Urothelium cell line (cell line): ENCODE results near the gene FMN1.
"Not testable (repeated sequence)": the region's sequence is repeated elsewhere in the genome, so short reads cannot be mapped to it uniquely, and the experiment has no call there.

ENCODE experiments used
- DNase-seq: peaks from one replicate; pipeline ENCODE4 v3.0.0; 2011; ENCODE audit warnings: low spot score, mixed read lengths
- FAIRE-seq: peaks from 2 replicates; lab custom pipeline; 2011; peaks lifted over from hg19 to GRCh38; lab: Jason Lieb, UNC

The FMN1 gene

DNA sequence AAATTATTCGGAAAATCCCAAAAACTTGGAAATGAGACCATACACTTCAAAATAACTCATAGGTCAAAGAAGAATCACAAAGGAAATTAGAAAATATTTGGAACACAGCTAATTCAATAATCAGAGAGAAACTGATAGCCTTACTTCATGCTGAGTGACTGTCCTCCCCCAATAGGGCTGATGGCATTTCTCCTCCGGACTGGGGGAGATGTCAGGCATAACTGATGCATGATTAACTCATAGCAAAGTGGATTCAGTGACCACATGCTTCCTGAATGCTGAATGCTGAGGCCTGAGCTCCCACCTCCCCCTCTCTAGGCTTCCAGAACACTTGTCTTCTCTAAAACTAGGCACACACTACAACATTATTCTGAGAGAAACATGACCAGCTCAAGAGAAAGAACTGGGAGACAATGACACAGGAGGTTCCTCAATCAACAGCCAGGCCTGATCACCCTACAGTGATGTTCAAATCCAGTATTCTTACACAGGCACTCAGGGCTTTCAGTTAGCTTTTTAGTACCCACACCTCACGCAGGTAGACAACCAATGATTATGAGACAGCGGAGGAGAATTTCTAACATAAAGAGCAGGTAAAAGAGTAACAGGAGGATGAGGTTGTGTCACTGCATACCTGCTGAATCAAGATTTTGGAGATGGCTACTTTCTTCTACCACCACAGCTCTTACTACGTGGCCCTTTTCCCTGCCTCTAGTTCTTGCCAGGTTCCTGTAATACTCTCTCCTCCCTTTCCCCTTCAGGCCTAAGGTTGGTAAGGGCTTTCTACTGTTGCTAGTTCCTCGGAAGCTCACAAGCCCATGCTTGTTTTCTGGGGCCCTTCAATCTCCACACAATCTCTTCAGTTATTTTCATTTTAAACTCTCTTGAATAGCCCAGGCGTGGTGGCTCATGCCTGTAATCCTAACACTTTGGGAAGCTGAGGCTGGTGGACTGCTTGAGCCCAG lies 96.1 kb downstream of the FMN1 start:
- FAIRE-seq: no peak
- peak; percentile 71 for DNase-seq

- FAIRE-seq (no peak), DNase-seq (no peak)
Observed at GRCh38 chr15:33096134-33096533, 98.4 kb downstream of the FMN1 start.

DNA sequence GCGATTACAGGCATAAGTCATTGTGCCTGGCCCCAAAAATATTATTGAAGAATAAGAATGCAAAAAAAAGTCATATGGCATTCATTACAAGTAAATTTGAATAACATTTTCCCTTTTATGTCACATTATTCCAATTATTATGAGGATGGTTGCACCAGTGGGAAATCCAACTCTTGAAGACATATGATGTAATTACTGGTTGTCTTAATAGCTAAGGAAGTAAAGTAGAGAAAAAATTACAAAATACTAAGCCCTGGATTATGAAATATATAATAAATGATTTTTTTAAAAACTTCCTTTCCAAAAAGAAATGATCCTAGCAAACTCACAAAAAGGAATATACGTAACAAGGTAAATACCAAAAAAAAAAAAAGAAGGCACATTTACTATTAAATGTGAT lies 98.9 kb downstream of the FMN1 start:
- DNase-seq (no peak), FAIRE-seq (no peak)

- FAIRE-seq (no peak), DNase-seq (no peak)
Observed at GRCh38 chr15:33094336-33094735, 100.2 kb downstream of the FMN1 start.

DNA sequence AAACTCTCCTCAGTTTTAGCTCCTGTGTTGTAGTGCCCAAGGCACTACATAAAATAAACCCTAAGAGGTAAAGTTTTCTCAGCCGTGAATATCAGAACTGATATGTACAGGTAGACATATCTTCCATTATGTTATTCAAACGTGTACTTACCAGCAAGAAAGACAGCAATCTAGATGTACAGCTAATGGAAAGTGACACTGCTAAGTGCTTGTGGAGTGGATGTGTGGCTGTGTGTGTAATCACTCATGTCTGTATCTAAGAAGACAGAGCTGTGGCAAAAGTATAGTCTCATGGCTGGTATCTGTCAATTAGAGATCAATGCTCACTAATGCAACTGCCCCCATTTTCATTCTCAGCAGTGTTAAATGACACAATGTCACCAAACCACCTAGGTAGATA lies 101.3 kb downstream of the FMN1 start:
- DNase-seq: no peak
- FAIRE-seq: no peak

DNA sequence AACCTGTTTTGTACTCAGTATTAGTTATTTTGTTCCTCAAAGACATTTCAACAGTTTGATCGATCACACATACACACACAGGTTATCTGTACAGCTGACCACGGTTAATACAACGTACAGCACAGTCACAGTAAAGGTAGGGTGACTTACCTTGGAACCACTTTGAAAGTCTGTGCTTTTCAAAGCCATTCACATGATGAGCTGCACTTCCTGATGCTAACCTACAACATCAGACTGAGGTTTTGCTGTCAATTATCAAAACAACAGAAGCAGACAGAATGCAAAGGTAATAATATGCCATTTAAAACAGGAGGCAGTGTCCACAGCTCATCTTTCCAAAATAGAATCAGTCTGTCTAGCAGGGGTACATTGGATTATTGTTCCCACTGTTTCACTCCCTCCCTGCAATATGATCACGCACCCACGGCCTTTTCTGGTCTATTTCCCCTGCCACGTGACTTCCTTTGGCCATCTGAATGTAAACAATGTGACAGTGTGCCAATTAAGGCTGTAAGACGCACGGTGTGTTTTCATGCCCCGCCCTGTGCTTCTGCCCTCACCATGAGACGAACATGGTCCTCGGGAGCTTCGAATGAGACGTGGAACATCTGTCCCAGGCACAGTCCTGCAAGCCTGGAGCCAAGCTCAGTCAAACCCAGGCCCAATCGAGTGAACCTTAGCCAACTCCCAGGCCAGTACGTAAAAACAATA lies 102.4 kb downstream of the FMN1 start:
- FAIRE-seq: no peak
- no peak for DNase-seq

- no peak for DNase-seq
- FAIRE-seq: no peak
Observed at GRCh38 chr15:33089878-33090757, 104.4 kb downstream of the FMN1 start.

- DNase-seq (no peak), FAIRE-seq (no peak)
Observed at GRCh38 chr15:33089165-33089877, 105.2 kb downstream of the FMN1 start.

DNA sequence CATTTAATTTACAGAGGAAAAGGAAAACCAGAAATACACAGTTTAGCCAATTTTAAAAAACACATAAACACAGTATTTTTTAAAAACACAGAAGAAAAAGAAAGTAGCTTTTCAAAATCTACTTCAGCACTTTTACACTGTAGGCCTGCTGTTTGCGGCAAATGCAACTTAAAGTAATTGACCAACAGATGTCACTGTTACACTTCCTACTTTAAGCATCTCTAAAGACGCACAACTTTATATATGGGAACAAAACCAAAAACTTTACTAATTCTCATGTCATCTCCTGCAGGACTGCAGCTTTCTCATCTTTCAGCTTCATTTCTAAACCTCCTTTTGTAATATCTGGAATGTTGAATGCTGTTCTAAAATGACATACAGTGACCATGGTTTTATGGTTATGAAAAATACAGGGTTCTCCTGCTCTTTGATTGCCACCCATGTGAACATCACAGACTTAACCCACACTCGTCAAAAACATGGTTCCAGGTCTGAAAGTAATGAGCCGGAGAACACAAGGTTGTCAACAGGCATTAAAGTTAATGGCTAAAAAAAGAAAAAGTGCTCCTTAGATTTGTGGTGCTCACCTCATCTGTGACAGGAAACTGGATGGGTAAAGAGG lies 107.9 kb downstream of the FMN1 start:
- no peak for FAIRE-seq
- DNase-seq: peak; percentile 27

- FAIRE-seq (no peak), DNase-seq (no peak)
Observed at GRCh38 chr15:33084661-33085060, 109.9 kb downstream of the FMN1 start.

DNA sequence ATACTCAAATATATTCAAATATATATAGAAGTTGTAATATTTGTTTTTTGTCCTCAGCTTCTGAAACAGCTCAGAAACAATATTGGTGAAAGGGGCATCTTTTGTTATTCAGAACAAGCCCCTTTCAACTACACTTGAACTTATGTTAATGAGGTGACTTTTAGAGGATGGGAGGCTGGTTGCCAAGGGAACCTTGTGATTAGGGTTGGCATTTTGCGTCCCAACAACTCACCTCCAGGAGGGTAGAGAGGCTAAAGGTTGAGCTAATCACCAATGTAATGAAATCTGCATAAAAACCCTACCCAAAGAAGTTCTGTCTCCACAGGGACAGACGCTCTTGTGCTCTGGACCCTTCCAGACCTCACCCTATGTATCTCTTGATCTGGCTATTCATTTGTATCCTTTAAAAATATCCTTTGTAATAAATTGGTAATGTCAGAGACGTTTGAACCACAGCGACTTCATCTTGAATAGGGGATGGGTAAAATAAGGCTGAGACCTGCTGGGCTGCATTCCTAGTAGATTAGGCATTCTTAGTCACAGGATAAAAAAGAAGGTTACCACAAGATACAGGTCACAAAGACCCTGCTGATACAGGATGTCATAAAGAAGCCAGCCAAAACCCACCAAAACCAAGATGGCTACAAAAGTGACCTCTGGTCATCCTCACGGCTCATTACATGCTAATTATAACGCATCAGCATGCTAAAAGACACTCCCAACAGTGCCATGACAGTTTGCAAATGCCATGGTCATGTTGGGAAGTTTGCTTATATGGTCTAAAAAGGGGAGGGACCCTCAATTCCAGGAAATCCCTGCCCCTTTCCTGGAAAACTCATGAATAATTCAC lies 111.1 kb downstream of the FMN1 start:
- FAIRE-seq (no peak), DNase-seq (no peak)

DNA sequence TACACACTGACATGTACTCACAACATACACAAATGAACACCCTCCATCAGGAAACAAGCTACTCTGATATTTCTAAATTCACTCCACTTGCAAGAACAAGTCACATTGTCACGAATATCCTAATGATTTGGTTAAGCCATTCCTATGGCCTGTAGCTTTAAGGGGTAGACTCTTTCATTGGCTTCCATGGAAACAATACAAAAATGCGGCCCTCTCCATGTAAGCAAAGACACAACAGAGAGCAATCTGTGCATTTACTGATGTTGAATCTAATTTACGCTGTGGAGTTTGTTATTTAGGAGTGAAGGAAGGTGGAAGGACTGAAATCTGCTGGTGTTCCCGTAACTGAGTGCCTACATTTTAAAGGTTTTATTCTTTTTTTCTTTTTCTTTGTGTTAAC lies 114.5 kb downstream of the FMN1 start:
- no peak for DNase-seq

GRCh38 chr15:33078607-33079006 lies 115.9 kb downstream of the FMN1 start:
- FAIRE-seq (no peak), DNase-seq (no peak)

More for the DNA sequence above, 114.5 kb downstream of the FMN1 start:
- no peak for FAIRE-seq

DNA sequence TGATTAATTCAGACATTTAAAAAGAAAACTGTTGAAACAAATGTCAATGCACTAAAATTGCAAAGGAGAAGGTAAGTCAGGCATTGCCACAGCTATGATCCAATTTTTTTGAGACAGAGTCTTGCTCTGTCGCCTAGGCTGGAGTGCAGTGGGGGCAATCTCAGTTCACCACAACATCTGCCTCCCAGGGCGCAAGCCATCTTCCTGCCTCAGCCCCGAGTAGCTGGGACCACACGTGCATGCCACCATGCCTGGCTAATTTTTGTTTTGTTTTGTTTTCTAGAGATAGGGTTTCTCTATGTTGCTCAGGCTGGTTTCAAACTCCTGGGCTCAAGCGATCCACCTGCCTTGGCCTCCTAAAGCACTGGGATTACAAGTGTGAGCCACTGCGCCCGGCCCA lies 117.6 kb downstream of the FMN1 start:
- DNase-seq (no peak), FAIRE-seq (no peak)

DNA sequence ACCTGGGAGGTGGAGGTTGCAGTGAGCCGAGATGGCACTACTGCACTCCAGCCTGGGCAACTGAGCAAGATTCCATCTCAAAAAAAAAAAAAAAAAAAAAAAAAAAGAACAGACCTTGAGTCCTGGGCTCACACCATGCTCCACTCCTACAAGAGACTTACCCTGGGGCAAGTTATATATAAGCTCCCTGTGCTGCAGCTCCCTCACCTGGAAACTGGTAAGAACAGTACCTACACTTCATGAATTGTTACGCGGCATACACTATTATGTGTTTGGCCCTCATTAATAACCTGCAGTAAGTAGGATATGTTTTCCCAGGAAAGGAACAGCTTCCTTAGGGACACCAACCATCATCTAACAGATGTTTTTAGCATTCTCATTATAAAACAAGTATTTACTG lies 119.6 kb downstream of the FMN1 start:
- no peak for DNase-seq
- no peak for FAIRE-seq

- DNase-seq: no peak
- FAIRE-seq: no peak
Observed at GRCh38 chr15:33074212-33074611, 120.3 kb downstream of the FMN1 start.

DNA sequence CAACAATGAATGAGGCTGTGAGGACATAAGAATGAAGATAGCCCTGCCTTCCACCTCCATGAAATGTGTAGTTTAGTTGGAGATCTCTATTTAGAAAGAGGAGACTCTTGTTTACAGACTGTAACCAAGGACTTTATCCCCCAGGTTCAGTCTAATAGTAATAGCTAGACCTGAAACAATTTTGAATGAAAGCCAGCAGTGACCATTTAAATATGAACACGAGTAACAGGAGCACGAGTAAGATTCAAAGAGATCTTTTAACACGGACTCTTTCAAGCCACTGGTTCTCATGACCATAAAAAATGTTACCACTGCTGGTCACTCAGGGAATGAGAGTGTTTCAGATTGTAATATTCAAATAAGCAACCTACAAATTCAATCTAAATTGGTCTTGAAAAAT lies 123.1 kb downstream of the FMN1 start:
- no peak for DNase-seq
- no peak for FAIRE-seq

DNA sequence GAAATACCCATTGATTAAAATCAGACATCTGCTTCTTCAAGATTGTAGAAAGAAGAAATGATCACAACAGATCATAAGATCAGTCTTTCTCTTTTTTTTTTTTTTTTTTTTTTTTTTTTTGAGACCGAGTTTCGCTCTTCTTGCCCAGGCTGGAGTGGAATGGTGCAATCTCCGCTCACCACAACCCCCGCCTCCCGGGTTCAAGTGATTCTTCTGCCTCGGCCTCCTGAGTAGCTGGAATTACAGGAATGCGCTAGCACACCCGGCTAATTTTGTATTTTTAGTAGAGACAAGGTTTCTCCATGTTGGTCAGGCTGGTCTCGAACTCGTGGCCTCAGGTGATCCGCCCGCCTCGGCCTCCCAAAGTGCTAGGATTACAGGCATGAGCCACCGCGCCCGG lies 124.6 kb downstream of the FMN1 start:
- FAIRE-seq: not testable (repeated sequence)

DNA sequence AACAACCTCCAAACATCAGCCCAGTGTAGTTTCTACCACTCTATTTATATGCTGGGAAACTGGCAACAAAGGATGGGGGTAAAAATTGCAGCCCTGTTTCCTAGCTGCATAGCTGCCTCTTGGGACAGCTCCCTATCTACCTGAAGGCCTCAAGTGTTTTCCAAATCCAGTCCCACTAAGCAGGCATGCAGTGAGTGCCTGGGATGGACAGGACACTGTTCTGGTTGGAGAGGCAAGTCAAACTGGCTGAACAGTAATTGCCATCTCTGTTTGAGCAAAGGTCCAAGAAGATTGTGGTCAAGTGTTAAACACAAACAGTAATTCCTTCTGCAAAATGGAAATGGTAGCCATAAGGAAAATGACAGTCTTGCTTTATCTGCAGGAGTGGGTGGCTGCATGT lies 125.4 kb downstream of the FMN1 start:
- no peak for FAIRE-seq
- DNase-seq: no peak

More for the DNA sequence above, 124.6 kb downstream of the FMN1 start:
- DNase-seq: not testable (repeated sequence)
